ENCODE measurements around the gene NMU.

NMU gene

DNA sequence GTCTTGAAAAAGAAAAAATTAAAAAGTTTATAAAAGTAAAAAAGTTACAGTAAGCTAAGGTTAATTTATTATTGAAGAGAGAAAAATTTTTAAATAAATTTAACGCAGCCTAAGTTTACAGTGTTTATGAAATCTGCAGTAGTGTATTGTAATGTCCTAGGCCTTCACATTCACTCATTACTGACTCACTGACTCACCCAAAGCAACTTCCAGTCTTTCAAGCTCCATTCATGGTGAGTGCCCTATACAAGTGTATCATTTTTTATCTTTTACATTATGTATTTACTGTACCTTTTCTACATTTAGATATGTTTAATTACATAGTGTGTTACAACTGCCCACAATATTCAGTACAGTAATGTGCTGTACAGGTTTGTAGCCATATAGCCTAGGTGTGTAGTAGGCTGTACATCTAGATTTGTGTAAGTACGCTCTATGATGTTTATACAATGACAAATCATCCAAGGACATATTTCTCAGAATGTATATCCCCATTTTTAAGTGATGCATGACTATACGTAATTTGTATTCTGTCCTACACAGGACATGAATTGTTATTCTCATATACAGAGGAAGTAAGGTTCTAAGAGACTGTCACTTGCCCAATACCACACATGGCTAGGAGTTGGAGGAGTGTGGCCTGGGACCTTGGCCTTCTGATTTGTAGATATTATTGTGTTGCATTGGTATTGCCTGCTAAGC, 24.6 kb downstream of the NMU start:
- DNase-seq (ENCODE audit: low read depth), result no peak
- TF ChIP-seq, protein P1, sequence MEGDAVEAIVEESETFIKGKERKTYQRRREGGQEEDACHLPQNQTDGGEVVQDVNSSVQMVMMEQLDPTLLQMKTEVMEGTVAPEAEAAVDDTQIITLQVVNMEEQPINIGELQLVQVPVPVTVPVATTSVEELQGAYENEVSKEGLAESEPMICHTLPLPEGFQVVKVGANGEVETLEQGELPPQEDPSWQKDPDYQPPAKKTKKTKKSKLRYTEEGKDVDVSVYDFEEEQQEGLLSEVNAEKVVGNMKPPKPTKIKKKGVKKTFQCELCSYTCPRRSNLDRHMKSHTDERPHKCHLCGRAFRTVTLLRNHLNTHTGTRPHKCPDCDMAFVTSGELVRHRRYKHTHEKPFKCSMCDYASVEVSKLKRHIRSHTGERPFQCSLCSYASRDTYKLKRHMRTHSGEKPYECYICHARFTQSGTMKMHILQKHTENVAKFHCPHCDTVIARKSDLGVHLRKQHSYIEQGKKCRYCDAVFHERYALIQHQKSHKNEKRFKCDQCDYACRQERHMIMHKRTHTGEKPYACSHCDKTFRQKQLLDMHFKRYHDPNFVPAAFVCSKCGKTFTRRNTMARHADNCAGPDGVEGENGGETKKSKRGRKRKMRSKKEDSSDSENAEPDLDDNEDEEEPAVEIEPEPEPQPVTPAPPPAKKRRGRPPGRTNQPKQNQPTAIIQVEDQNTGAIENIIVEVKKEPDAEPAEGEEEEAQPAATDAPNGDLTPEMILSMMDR (IDR thresholded peaks at IDR 0.05; ENCODE audit: low read length, missing control alignments), result no peak
- H3K4me3 ChIP-seq (replicated peaks; ENCODE audit: low read depth, low read length), result no peak overlapping the region

DNA sequence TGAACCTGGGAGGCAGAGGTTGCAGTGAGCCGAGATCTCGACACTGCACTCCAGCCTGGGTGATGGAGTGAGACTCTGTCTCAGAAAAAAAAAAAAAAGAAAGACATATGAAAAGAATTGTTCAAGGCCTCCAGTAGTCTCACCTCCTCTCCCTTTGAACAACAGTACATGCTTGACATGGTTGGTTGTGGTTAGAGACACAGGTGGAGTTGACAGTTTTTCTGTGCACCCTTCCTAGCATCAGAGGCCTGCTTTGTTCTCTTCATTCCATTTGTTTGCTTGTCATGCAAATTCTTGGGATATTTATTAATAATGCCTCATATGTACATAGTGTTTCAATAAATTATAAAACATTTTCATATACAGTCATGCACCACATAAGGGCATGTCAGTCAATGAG, 25.7 kb downstream of the NMU start:
- H3K4me3 ChIP-seq (replicated peaks; ENCODE audit: low read depth, low read length), result no peak overlapping the region
- TF ChIP-seq, protein P1 (IDR thresholded peaks at IDR 0.05; ENCODE audit: low read length, missing control alignments), result no peak
- DNase-seq (ENCODE audit: low read depth), result no peak

DNA sequence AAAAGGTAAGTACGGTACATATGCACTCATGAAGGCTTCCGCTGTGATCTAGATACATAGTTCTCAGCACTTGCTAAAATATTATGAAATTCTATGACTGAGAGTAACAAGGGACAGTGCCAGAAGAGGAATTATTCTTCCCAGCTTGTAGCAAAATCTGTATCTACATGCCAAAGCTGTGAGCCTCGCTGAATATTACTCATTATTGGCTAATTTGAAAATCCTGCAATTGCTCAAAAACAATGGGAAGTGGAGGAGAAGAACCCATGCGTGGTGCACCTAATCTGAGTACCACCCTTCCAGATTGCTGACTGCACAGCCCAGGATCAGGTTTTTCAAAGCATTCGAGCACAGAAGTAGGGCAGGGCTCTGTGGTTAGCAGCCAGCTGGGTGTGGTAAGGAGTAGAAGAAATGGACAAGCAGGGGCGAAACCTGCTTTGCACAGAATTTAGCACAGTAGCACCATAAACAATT, 26.7 kb downstream of the NMU start:
- TF ChIP-seq, protein P1 (IDR thresholded peaks at IDR 0.05; ENCODE audit: low read length, missing control alignments), result no peak
- no peak overlapping the region for H3K4me3 ChIP-seq (replicated peaks; ENCODE audit: low read depth, low read length)
- DNase-seq (ENCODE audit: low read depth), result peak; percentile 29

DNA sequence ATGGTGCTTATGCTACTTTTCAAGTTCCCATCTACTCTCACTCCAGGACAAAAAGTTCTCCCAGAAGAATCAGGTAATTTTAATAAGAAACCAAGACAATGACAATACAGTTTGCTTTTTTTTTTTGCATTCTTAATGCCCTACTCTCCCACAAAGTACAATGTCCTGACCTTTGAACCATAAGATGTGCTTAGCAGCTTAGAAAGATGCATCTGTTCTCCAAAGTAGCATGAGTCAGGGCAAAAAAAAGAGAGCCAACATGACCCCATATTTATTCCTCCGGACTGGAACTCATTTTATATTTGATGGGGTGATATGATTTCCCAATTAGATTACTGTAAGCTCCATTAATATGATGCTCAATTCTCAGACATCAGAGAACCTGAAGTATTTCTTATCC, 27.5 kb downstream of the NMU start:
- no peak overlapping the region for H3K4me3 ChIP-seq (replicated peaks; ENCODE audit: low read depth, low read length)
- DNase-seq (ENCODE audit: low read depth), result no peak
- TF ChIP-seq, protein P1 (IDR thresholded peaks at IDR 0.05; ENCODE audit: low read length, missing control alignments), result no peak

DNA sequence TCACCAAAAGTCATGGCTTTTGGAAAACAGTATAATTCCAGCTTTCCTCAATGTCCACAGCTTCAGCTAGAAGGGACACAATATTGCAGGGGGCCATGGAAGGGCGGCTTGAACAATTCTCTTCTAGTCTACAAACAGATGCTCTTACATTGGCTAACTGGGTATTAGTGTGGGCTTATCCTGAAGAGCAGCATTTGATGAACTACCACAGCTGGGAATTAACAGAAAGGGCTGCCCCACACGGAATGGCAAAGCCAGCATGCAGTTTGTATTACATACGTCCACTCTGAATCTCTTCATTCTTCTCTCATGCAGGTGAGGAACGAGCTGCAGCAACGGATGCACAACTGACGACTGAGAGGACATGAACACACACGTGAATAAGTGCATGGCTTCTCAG, 31.1 kb downstream of the NMU start:
- H3K4me3 ChIP-seq (replicated peaks; ENCODE audit: low read depth, low read length), result no peak overlapping the region
- DNase-seq (ENCODE audit: low read depth), result no peak
- TF ChIP-seq, protein P1 (IDR thresholded peaks at IDR 0.05; ENCODE audit: low read length, missing control alignments), result no peak

DNA sequence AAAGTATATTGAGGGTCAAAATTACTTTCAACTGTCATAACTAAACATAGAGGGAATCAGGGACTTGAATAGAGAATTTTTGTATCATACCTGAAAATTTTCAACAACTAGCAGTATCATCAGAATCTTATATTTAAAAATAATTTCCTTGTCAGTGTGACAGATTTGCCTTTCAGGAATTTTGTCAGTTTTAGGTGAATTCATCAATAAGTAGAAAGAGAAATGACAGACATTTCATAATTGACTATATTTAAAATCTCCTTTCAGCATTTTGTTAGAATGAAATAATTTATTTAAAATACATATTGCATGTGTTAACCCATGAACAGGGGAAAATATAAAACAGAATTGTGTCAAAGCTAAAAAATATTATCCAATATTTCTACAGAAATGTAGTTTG, 35.5 kb downstream of the NMU start:
- no peak for DNase-seq (ENCODE audit: low read depth)
- H3K4me3 ChIP-seq (replicated peaks; ENCODE audit: low read depth, low read length), result no peak overlapping the region
- TF ChIP-seq, protein P1 (IDR thresholded peaks at IDR 0.05; ENCODE audit: low read length, missing control alignments), result no peak

DNA sequence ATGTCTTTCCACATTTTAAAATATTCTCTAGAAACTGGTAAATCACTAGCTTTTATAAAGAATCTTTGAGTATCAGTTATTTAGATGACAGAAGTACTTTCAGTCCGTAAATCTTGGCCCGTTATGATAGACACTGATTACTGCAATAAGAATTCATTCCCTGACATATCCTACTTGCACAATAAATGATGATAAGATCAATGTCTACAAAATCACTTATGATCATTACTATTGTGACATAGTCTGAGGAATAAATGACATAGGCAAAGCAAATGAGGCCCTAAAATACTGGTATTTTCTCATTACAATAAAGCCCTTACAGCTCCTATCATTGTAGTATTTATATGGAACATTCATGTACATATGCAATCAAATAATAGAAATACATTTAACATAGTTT, 37.5 kb downstream of the NMU start:
- DNase-seq (ENCODE audit: low read depth), result no peak
- TF ChIP-seq, protein P1 (IDR thresholded peaks at IDR 0.05; ENCODE audit: low read length, missing control alignments), result no peak
- H3K4me3 ChIP-seq (replicated peaks; ENCODE audit: low read depth, low read length), result no peak overlapping the region
